WERI-Rb-1 (cell line): ENCODE measurements around the gene IRX2.

Source experiments
- DNase-seq: peaks from one replicate; pipeline ENCODE4 v3.0.0-alpha.2; 2020
- H3K27ac ChIP-seq: fragments of 250-450 bp; sonication (Bioruptor Pico); 2 replicates; pipeline ENCODE4 v1.5.1; 2020; ENCODE audit warnings: mild to moderate bottlenecking, moderate library complexity
- H3K27me3 ChIP-seq: fragments of 250-450 bp; sonication (Bioruptor Pico); 2 replicates; pipeline ENCODE4 v1.5.1; 2021; ENCODE audit warnings: mild to moderate bottlenecking, low read depth, moderate library complexity; ENCODE audit not compliant: insufficient read depth, severe bottlenecking
- H3K36me3 ChIP-seq: fragments of 250-450 bp; sonication (Bioruptor Pico); 2 replicates; pipeline ENCODE4 v1.5.1; 2020; ENCODE audit warnings: mild to moderate bottlenecking, moderate library complexity
- H3K4me3 ChIP-seq: 2 replicates; pipeline ENCODE4 v1.5.1; 2011; ENCODE audit warnings: low read depth, mild to moderate bottlenecking, control low read depth, low read length
- H3K9me3 ChIP-seq: fragments of 250-450 bp; sonication (Bioruptor Pico); 2 replicates; pipeline ENCODE4 v1.5.1; 2021; ENCODE audit warnings: mild to moderate bottlenecking, moderate library complexity; ENCODE audit not compliant: severe bottlenecking
- TF ChIP-seq, protein P1 (sequence below): IDR thresholded peaks from 2 replicates; pipeline ENCODE4 v1.5.1; 2011; ENCODE audit warnings: low read depth, mild to moderate bottlenecking, control low read depth, inconsistent platforms, low read length

Gene IRX2

DNA sequence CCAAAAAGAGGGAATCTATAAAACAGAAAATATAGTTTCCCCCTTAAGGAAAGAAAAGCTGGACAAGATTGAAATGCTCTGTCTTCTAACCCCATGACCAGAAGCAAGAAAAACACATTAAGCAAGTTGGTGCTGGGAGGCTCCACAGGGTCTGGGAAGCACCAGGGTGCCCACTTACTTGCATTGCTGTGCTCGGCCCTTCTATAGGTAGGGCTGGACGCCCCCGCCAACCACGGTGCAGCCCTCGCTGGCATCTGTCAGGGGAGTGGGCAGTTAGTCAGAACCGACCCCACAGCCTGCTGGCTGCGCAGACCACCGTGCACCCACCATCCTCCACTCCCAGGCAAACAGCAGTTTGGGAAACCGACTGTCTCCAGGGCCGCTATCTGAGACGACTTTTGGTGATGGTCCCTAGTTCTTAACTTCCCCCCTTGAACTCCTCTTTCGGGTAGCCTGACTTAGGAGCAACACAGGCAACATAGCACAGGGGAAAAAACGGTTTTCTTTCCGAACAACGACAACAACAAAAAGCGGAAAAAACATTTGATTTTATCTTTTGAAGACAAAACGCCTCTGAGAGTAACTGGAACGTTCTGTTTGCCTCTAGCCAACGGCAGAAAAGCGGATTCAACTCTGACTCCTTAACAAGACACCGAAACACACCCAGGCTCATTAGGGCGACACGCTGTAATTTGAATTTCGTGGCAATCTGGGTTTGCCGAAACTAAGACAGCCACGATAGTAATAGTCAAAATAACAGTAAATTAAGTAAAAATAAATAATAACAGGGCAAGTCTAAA is 3.9 kb downstream of the IRX2 start:
- Histone ChIP-seq H3K36me3 (peaks cover 4% of the 10 kb centered on the region; the same call in 1 of the 2 replicates), H3K4me3 (no peak overlapping the region), H3K27ac (no peak overlapping the region), H3K27me3 (peaks cover 19% of the 10 kb centered on the region), H3K9me3 (peaks cover 13% of the 10 kb centered on the region)
- TF ChIP-seq, protein P1, sequence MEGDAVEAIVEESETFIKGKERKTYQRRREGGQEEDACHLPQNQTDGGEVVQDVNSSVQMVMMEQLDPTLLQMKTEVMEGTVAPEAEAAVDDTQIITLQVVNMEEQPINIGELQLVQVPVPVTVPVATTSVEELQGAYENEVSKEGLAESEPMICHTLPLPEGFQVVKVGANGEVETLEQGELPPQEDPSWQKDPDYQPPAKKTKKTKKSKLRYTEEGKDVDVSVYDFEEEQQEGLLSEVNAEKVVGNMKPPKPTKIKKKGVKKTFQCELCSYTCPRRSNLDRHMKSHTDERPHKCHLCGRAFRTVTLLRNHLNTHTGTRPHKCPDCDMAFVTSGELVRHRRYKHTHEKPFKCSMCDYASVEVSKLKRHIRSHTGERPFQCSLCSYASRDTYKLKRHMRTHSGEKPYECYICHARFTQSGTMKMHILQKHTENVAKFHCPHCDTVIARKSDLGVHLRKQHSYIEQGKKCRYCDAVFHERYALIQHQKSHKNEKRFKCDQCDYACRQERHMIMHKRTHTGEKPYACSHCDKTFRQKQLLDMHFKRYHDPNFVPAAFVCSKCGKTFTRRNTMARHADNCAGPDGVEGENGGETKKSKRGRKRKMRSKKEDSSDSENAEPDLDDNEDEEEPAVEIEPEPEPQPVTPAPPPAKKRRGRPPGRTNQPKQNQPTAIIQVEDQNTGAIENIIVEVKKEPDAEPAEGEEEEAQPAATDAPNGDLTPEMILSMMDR: no peak
- peak; percentile 1 for DNase-seq

DNA sequence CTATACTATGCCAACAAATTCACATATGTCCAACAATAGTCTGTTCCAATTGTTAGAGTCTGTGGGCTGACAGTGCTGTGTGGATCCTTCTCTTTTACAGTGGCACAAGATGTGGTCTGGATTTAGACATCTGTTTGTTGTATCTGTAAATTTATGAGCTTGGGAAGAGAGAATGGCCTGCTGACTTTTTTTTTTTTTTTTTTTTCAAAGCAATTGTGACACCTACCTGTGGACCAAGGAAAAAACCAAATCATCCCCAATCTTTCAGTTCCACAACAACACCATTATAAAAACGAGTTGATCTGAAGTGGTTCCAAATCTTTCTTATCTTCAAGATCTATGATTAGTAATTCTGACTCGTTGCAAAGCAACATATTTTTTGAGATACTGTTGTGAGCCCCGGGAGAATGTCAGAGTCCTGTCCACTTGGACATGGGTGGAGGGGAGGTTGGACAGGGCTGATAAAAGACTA is 4.9 kb downstream of the IRX2 start:
- TF ChIP-seq, protein P1: peak; percentile 23; the same call in 1 of the 2 replicates
- Histone ChIP-seq H3K27ac (no peak overlapping the region), H3K27me3 (peaks cover 14% of the 10 kb centered on the region), H3K4me3 (no peak overlapping the region), H3K9me3 (peaks cover 13% of the 10 kb centered on the region), H3K36me3 (peaks cover 4% of the 10 kb centered on the region; the same call in 1 of the 2 replicates)
- no peak for DNase-seq

DNA sequence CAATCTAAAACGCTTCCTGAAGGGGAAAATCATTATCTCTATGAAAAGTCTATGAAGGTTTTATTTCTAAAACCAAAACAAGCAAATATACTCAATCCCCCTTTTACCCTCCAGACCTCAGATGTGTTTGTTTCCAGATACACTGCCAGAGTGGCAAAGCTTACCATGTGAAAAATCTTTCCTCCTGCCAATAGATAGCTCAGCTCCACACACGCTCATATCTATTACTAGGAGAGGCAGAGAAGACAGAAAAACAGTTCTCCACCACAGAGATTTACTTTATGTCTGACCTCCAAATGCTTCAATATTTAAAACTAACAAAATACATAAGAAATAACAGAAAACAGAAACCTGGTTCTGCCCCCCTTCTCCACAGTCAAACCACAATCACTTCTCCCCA is 7.0 kb downstream of the IRX2 start:
- H3K27me3 ChIP-seq: peaks cover 3% of the 10 kb centered on the region
- TF ChIP-seq, protein P1: no peak
- DNase-seq: no peak
- peaks cover 4% of the 10 kb centered on the region; the same call in 1 of the 2 replicates for H3K36me3 ChIP-seq
- peaks cover 7% of the 10 kb centered on the region for H3K9me3 ChIP-seq
- H3K4me3 ChIP-seq: no peak overlapping the region
- H3K27ac ChIP-seq: no peak overlapping the region

DNA sequence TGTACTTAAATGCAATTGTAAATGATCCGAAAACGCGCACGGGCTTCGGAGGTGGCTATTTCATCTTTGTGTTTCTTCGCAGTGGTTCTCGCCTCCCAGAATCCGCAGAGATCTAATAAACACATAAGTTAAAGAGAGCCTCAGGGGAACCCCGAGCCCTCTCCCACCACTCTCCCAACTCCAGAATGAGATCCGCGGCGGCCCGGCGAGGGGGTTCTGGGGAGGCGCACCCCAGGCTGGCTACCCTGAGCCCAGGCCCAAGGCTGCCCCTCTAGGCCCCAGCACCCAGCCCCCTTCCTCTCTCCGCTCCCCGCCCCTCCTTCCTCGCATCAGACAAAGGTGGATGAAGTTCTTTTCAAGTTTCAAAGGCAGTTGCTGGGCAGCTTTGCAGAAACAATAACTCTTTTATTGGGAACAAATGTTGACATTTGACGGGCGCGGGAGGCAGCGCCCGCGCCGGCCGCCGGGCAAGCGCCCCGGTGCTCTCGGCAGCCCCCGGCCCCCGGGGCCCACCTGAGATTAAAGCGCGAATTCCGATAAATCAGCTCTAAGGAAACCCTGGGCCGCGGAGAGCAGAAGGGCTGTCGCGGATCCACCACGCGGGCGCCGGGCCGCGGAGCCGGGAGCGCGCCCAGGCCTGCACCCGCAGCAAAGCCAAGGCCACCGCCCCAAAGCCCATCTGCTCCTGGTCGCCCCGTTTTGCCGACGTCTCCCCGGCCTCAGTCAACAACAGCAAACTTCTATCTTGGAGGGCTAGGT is 8.4 kb downstream of the IRX2 start:
- Histone ChIP-seq H3K36me3 (peaks cover 4% of the 10 kb centered on the region; the same call in 1 of the 2 replicates), H3K27me3 (peaks cover 5% of the 10 kb centered on the region), H3K4me3 (no peak overlapping the region), H3K27ac (no peak overlapping the region), H3K9me3 (peaks cover 3% of the 10 kb centered on the region)
- TF ChIP-seq, protein P1: no peak
- peak; percentile 4 for DNase-seq

DNA sequence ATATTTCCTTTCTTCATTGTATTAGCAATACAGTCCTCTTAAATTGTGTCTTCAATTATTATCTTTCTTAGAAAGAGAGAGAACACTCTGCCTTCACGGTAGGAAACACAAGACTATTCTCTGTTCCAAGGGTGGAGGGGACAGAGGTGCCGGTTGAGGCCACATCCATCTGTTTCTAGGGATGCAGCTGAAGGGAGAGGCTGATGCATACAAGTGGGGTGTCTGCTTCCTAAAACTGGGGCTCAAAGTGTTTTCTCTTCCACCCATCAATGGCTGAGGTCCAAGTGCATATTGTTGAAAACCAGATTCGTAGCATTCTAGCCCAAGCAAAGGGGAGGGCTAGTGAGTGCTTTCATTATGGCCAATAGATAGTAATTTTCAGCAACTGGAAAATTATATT is 9.5 kb downstream of the IRX2 start:
- Histone ChIP-seq H3K27ac (no peak overlapping the region), H3K36me3 (no peaks in the 10 kb centered on the region), H3K9me3 (peaks cover 3% of the 10 kb centered on the region), H3K27me3 (peaks cover 5% of the 10 kb centered on the region), H3K4me3 (no peak overlapping the region)
- DNase-seq: no peak
- TF ChIP-seq, protein P1: no peak
